GM12874 (cell line): ENCODE results near the gene ADGRD2.

Experiments used
- CTCF ChIP-seq: IDR thresholded peaks from 2 replicates; pipeline ENCODE4 v1.5.1; 2011; ENCODE audit warnings: low read depth, mild to moderate bottlenecking, control low read depth, low read length, moderate library complexity; ENCODE audit not compliant: insufficient read depth

Gene ADGRD2

GRCh38 chr9:124454791-124455443 is 4.7 kb downstream of the ADGRD2 start:
- no peak for TF ChIP-seq CTCF

GRCh38 chr9:124455820-124456219 is 5.6 kb downstream of the ADGRD2 start:
- no peak for TF ChIP-seq CTCF

DNA sequence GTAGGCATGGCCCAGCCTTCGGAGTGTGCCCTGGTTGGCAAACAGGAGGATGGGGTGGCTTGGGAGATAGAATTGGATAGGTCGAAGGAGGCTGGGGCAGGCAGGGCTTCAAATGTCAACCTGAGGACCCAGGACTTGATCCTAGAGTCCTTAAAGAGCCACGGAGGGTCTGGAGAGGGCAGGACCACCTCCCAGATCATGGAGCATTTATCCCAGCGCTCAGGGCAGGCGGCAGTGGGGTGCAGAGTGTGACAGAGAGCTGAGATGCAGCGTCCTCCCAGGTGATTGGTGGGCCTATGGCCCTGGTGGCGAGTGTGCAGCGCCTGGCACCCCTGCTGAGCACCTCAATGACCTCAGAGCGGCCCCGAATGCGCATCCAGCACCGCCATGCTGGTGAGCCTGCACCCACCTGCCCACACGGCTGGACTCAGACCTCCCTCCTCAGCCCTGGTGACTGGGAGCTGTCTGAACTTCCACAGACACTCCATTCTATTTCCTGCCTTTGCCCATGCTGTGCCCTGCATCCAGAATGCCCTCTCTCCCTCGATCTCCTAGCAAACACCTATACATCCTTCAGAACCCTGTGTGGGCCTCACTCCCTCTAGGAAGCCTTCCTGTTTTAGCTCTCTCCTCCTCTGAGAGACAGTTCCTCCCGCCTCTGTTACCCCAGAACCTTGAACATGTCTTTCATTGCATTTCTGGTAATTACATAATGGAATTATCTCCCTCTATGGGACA is 6.3 kb downstream of the ADGRD2 start:
- no peak for TF ChIP-seq CTCF

DNA sequence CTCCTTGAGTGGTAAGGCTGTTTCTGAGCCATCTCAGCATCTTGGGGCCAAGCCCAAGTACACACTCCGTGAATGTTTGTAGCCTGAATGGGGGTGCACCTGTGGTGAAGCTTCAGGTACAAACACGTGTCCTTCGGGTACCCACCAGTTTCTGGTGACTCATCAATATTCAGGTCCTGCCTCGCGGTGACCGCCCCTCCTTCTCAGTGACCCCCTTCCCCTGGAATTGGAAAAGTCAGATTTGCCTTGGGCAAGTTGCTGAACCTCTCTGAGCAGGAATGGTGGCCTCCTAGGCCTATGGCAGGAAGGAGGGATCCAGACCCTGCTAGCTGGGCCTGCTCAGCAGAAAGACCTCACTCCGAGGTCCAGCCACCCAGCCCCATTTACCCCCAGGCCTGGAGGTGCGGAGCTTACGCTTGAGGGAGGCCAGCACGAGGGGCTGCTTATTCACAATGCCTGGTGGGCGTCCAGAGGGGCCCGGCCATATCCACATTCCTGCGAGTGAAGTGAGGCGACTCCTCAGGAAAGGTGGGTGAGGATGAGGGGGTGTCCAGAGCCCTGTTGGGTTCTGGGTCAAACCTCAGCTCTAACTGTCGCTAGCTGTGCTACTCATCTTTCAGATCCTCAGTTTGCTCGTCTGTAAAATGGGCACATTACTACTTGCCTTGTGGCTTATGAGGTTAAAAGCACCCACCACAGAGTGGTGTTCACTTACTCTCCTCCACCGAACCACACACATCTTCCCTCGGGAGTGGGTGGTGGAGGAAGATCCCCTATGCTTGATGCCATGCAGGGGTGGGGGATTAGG is 7.0 kb downstream of the ADGRD2 start:
- no peak for TF ChIP-seq CTCF

- TF ChIP-seq CTCF: 0 out of 2 replicates have a peak, but pooled peaks have one; percentile 3
These were observed 7.7 kb downstream of the ADGRD2 start for GRCh38 chr9:124457887-124458431.

DNA sequence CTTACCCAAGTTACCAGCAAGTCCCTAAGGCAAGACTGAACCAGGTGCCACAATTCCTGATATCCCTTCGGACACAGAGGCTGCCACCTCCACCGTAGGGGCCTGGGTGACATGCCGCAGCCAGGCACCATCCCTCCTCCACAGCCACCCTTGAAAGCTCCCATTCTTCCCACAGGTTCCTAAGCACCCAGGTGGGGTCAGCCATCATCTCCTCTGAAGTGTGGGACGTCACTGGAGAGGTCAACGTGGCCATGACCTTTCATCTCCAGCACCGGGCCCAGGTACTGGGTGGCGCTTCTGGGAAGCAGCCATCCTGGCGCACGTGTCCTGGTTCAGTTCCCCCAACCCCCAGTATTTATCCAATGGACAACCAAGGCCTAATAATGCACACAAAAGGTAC is 8.2 kb downstream of the ADGRD2 start:
- no peak for TF ChIP-seq CTCF

DNA sequence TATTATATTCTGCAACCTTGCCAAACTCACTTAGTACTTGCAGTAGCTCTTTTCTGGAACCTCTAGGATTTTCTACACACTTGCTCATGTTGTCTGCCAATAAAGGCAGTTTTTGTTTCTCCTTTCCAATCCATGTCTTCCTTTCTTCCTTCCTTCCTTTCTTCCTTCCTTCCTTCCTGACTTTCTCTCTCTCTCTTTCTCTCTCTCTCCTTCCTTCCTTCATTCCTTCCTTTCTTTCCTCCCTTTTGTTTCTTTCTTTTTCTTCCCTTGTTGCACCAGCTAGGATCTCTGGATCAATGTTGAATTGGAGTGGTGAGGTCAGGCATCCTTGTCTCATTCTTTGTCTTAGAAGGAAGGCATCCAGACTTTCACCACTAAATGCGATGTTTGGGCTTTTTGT is 12.5 kb downstream of the ADGRD2 start:
- TF ChIP-seq CTCF: no peak
